ENCODE measurements around the gene PGM3. TPM values are rescaled to one million over a fixed set of nuclear protein-coding genes. Genes with fewer than 3 reads are reported as not detected.

Gene PGM3
- total RNA-seq, 4 donors from 2014 or later, result 20.3 to 98.0 (median 23.5) TPM

DNA sequence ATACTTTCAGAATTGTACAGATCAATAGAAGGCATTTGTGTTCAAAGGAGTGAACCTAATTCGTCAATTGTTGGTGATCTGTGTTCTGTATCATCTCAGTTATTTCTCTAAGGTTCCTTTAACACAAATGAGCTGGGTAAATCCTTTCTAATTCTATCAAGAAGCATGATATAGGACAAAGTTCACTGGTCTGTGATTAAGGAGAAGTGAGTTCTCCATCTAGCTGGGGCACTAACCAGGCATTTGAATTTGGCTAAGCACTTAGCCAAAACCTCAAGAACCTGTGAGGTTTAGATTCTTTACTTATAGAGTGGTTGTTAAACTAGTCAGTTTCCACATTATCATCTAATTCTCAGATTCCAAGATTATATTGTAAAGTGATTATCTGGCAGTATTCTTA, 75.3 kb downstream of the PGM3 start:
- TF ChIP-seq, protein P1, sequence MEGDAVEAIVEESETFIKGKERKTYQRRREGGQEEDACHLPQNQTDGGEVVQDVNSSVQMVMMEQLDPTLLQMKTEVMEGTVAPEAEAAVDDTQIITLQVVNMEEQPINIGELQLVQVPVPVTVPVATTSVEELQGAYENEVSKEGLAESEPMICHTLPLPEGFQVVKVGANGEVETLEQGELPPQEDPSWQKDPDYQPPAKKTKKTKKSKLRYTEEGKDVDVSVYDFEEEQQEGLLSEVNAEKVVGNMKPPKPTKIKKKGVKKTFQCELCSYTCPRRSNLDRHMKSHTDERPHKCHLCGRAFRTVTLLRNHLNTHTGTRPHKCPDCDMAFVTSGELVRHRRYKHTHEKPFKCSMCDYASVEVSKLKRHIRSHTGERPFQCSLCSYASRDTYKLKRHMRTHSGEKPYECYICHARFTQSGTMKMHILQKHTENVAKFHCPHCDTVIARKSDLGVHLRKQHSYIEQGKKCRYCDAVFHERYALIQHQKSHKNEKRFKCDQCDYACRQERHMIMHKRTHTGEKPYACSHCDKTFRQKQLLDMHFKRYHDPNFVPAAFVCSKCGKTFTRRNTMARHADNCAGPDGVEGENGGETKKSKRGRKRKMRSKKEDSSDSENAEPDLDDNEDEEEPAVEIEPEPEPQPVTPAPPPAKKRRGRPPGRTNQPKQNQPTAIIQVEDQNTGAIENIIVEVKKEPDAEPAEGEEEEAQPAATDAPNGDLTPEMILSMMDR (IDR thresholded peaks at IDR 0.05; ENCODE audit: low read depth), result no peak

Other genes starting within 250 kb of the PGM3 start
- gene UBE3D, start 127.4 kb downstream of the PGM3 start, total RNA-seq, result 10 to 100 TPM in 2 of 4 donors, 1 to 10 TPM in 2; 4.9 to 12.1 (median 10.0) TPM
- gene DOP1A, start 125.6 kb downstream of the PGM3 start, total RNA-seq, result 10 to 100 TPM; 26.7 to 33.9 (median 31.8) TPM
- 1 to 10 TPM; 3.5 to 6.4 (median 4.7) TPM for gene RWDD2A, start 92 bp upstream of the PGM3 start, total RNA-seq
- gene ME1, start 237.8 kb upstream of the PGM3 start, total RNA-seq, result 10 to 100 TPM; 22.3 to 52.0 (median 38.3) TPM